Sigmoid colon (tissue), 7 donors: ENCODE data around the gene STK10. TPM values are rescaled to one million over a fixed set of nuclear protein-coding genes. Genes with fewer than 3 reads are reported as not detected.

Experiments used
- DNase-seq: peaks from one replicate; pipeline ENCODE4 v3.0.0-alpha.2; 2019
- H3K27ac ChIP-seq, 4 donors: fragments of 200-600 bp; sonication (generic); one replicate each; pipeline ENCODE4 v1.5.1; 2016 to 2019; ENCODE audit warnings: mild to moderate bottlenecking in 1 of 4
- H3K27me3 ChIP-seq, 3 donors: fragments of 200-600 bp; sonication (generic); one replicate each; pipeline ENCODE4 v1.5.1; 2019; ENCODE audit warnings: mild to moderate bottlenecking in 1 of 3
- H3K36me3 ChIP-seq, 4 donors: fragments of 200-600 bp; sonication (generic); one replicate each; pipeline ENCODE4 v1.5.1; 2016 to 2019
- H3K4me1 ChIP-seq, 4 donors: fragments of 200-600 bp; sonication (generic); one replicate each; pipeline ENCODE4 v1.5.1; 2017 to 2019
- H3K4me3 ChIP-seq, 4 donors: fragments of 200-600 bp; sonication (generic); one replicate each; pipeline ENCODE4 v1.5.1; 2017 to 2019; ENCODE audit warnings: mild to moderate bottlenecking in 2 of 4, moderate library complexity in 1 of 4
- H3K9me3 ChIP-seq, 4 donors: fragments of 200-600 bp in 3 of 4; sonication (generic) in 3 of 4; one replicate each; pipeline versions ENCODE4 v1.5.1 to v1.6.1; 2013 to 2019
- CTCF ChIP-seq, 4 experiments: fragments of 450-650 bp in 3 of 4; fragments of 200-600 bp in 1 of 4; IDR thresholded peaks; one replicate each; pipeline ENCODE4 v1.5.1; 2016 to 2019; ENCODE audit warnings: antibody characterized with exemption in 4 of 4, mild to moderate bottlenecking in 3 of 4, moderate library complexity in 2 of 4
- EP300 ChIP-seq, 4 donors: sonication (generic); formaldehyde crosslinking; IDR thresholded peaks; one replicate each; pipeline ENCODE4 v1.6.1; 2017; ENCODE audit warnings: antibody characterized with exemption in 4 of 4
- POLR2A ChIP-seq, 2 donors: fragments of 450-650 bp; IDR thresholded peaks; one replicate each; pipeline ENCODE4 v1.6.1; 2016; ENCODE audit warnings: antibody characterized with exemption in 2 of 2, mild to moderate bottlenecking in 2 of 2, moderate library complexity in 2 of 2
- POLR2AphosphoS5 ChIP-seq, 4 donors: sonication (generic); formaldehyde crosslinking; IDR thresholded peaks; one replicate each; pipeline ENCODE4 v1.6.1; 2017; ENCODE audit warnings: antibody characterized with exemption in 4 of 4
- WGBS, 2 donors: extraction: QIAGEN DNeasy Blood & Tissue Kit; methylation state at CpG; one replicate each; pipeline ENCODE4 v1.1.7; 2013; 5-methylcytosine and 5-hydroxymethylcytosine counted together
- intact Hi-C: fragments of 100-400 bp; cut with DNase I; formaldehyde crosslinking; loops from one replicate; pipeline ENCODE4 v1.15.1; 2023
- polyA plus RNA-seq, 3 donors: library from polyadenylated mRNA; stranded (reverse); fragments of 200-250 nt; gene quantifications; one replicate each; pipeline ENCODE4 v1.2.3, GENCODE V29; 2013
- total RNA-seq, 4 donors: library from RNA; depleted of rRNA; stranded (reverse); fragments of >200 nt; gene quantifications; one replicate each; pipeline ENCODE4 v1.1.0, GENCODE V29; 2016
- donor health status: healthy with polysubstance abuse.
- donor health status: Bipolar disorder and iron deficiency.
- donor health status: healthy.

Gene STK10
- total and polyA plus RNA-seq, 7 donors: 4.2 to 28.6 (median 12.5) TPM

GRCh38 chr5:172005708-172006320, 182.2 kb downstream of the STK10 start:
- H3K4me1 ChIP-seq: peaks cover 0 to 48% (median 44%) of the 10 kb centered on the region in 4 donors
- DNase-seq: peak; percentile 64

GRCh38 chr5:172004824-172005237, 183.2 kb downstream of the STK10 start:
- intact Hi-C loops: loop anchor here (5.0 to 10.0 kb wide), 3 partner anchors 93 to 590 kb away; partner anchors contain the start of genes FGF18 and UBTD2
- Histone ChIP-seq H3K36me3 (no peaks in the 10 kb centered on the region), H3K4me3 (peak overlapping the region; percentile 79 to 99 (median 96)), H3K9me3 (no peaks in the 10 kb centered on the region), H3K27ac (peak overlapping the region; percentile 92 to 99 (median 98)), H3K4me1 (peaks cover 0 to 58% (median 48%) of the 10 kb centered on the region in 4 donors), H3K27me3 (no peaks in the 10 kb centered on the region)
- WGBS, 2 donors: 32 to 33% methylated on average over 3 of the region's 3 CpGs
- TF ChIP-seq POLR2AphosphoS5 (IDR thresholded peaks at IDR 0.05) (no peak), CTCF (IDR thresholded peaks at IDR 0.05) (no peak), POLR2A (IDR thresholded peaks at IDR 0.05) (no peak), EP300 (IDR thresholded peaks at IDR 0.05) (no peak)
- DNase-seq: no peak

More at GRCh38 chr5:172005708-172006320, 182.2 kb downstream of the STK10 start:
- no peaks in the 10 kb centered on the region for H3K9me3 ChIP-seq
- H3K4me3 ChIP-seq: peak overlapping the region; percentile 79 to 99 (median 96)
- no peaks in the 10 kb centered on the region for H3K36me3 ChIP-seq
- WGBS, 2 donors: 0% methylated on average over 34 of the region's 34 CpGs
- peak overlapping the region; percentile 92 to 99 (median 98) for H3K27ac ChIP-seq
- H3K27me3 ChIP-seq: no peaks in the 10 kb centered on the region
- intact Hi-C loops: loop anchor here (2.0 to 10.0 kb wide), 3 partner anchors 183 to 591 kb away; partner anchors contain the start of genes FGF18, STK10 and UBTD2
- TF ChIP-seq EP300 (IDR thresholded peaks at IDR 0.05) (no peak), POLR2AphosphoS5 (IDR thresholded peaks at IDR 0.05) (no peak), CTCF (IDR thresholded peaks at IDR 0.05) (no peak), POLR2A (IDR thresholded peaks at IDR 0.05) (no peak)

- Histone ChIP-seq H3K36me3 (no peaks in the 10 kb centered on the region), H3K9me3 (no peaks in the 10 kb centered on the region), H3K27me3 (no peaks in the 10 kb centered on the region), H3K4me3 (no peak overlapping the region), H3K4me1 (peaks cover 0 to 66% (median 57%) of the 10 kb centered on the region in 4 donors), H3K27ac (peak overlapping the region in 2 of 4 donors; percentile 21 to 98)
- no peak for DNase-seq
- WGBS, 2 donors: 43 to 61% methylated on average over 1 of the region's 1 CpG
- no peak for TF ChIP-seq CTCF (IDR thresholded peaks at IDR 0.05)
- TF ChIP-seq EP300 (IDR thresholded peaks at IDR 0.05): no peak
- TF ChIP-seq POLR2AphosphoS5 (IDR thresholded peaks at IDR 0.05): no peak
- TF ChIP-seq POLR2A (IDR thresholded peaks at IDR 0.05): no peak
- intact Hi-C loops: loop anchor here (5.0 to 10.0 kb wide), 2 partner anchors 91 to 589 kb away; partner anchors contain the start of gene FGF18
Observed at GRCh38 chr5:172003746-172004145, 184.3 kb downstream of the STK10 start.

- WGBS, 2 donors: 83% methylated on average over 6 of the region's 6 CpGs
- H3K4me3 ChIP-seq: no peak overlapping the region
- no peaks in the 10 kb centered on the region for H3K9me3 ChIP-seq
- H3K27ac ChIP-seq: peak overlapping the region in 2 of 4 donors; percentile 21 to 98
- intact Hi-C loops: loop anchor here (5.0 to 10.0 kb wide), 2 partner anchors 91 to 588 kb away; partner anchors contain the start of gene FGF18
- no peak for DNase-seq
- no peak for TF ChIP-seq CTCF (IDR thresholded peaks at IDR 0.05)
- no peak for TF ChIP-seq POLR2A (IDR thresholded peaks at IDR 0.05)
- peaks cover 0 to 67% (median 57%) of the 10 kb centered on the region in 4 donors for H3K4me1 ChIP-seq
- H3K27me3 ChIP-seq: no peaks in the 10 kb centered on the region
- H3K36me3 ChIP-seq: no peaks in the 10 kb centered on the region
Observed at GRCh38 chr5:172002840-172003512, 185.0 kb downstream of the STK10 start.
